ENCODE measurements around the gene PTPRM. TPM values are rescaled to one million over a fixed set of nuclear protein-coding genes. Genes with fewer than 3 reads are reported as not detected.

Gene PTPRM
- total RNA-seq, 1 donor from 2014 or later = 13.9 TPM

DNA sequence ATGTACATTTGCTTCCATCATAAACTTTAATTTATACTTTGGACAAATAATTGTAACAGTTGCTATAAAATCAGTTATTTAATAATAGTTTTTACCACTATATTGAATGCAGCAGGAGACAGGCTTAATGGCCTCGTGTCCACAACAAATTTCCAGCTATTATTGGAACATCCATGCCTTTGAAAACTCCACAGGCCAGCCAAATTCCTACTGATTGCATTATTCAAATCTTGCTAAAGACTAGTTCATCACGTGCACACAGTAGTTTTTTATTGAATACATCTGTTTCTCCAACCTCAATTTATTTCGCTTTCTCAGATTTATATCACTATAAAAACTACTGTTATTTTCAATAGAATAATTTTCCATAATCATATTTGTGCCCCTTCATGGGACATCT lies 18.4 kb upstream of the PTPRM start:
- Histone ChIP-seq H3K4me1 (no peaks in the 10 kb centered on the region), H2AFZ (replicated peaks) (no peak overlapping the region), H3K27ac (no peak overlapping the region), H4K20me1 (ENCODE audit: low read depth) (no peaks in the 10 kb centered on the region), H3K4me3 (no peak overlapping the region), H3K9ac (no peak overlapping the region), H3F3A (ENCODE audit: low read depth) (no peaks in the 10 kb centered on the region), H3K9me3 (ENCODE audit: low read depth) (no peaks in the 10 kb centered on the region), H3K36me3 (no peaks in the 10 kb centered on the region), H3K4me2 (no peak overlapping the region), H3K79me2 (ENCODE audit: low read depth) (no peaks in the 10 kb centered on the region), H3K27me3 (no peaks in the 10 kb centered on the region)
- H3K4me1 Mint-ChIP-seq = no peaks in the 10 kb centered on the region
- H3K27me3 Mint-ChIP-seq (ENCODE audit: insufficient read depth, low read depth) = no peaks in the 10 kb centered on the region
- H3K9me3 Mint-ChIP-seq = peaks cover 2% of the 10 kb centered on the region
- no peak for TF ChIP-seq EZH2 (IDR thresholded peaks at IDR 0.05)
- no peak for TF ChIP-seq EZH2phosphoT487 (IDR thresholded peaks at IDR 0.05)
- TF ChIP-seq, protein P1, sequence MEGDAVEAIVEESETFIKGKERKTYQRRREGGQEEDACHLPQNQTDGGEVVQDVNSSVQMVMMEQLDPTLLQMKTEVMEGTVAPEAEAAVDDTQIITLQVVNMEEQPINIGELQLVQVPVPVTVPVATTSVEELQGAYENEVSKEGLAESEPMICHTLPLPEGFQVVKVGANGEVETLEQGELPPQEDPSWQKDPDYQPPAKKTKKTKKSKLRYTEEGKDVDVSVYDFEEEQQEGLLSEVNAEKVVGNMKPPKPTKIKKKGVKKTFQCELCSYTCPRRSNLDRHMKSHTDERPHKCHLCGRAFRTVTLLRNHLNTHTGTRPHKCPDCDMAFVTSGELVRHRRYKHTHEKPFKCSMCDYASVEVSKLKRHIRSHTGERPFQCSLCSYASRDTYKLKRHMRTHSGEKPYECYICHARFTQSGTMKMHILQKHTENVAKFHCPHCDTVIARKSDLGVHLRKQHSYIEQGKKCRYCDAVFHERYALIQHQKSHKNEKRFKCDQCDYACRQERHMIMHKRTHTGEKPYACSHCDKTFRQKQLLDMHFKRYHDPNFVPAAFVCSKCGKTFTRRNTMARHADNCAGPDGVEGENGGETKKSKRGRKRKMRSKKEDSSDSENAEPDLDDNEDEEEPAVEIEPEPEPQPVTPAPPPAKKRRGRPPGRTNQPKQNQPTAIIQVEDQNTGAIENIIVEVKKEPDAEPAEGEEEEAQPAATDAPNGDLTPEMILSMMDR (IDR thresholded peaks at IDR 0.05) = no peak
- no peak overlapping the region for H3K27ac Mint-ChIP-seq
- no peaks in the 10 kb centered on the region for H3K36me3 Mint-ChIP-seq
- no peak for DNase-seq (ENCODE audit: low spot score)
- no peak overlapping the region for H3K4me3 Mint-ChIP-seq

DNA sequence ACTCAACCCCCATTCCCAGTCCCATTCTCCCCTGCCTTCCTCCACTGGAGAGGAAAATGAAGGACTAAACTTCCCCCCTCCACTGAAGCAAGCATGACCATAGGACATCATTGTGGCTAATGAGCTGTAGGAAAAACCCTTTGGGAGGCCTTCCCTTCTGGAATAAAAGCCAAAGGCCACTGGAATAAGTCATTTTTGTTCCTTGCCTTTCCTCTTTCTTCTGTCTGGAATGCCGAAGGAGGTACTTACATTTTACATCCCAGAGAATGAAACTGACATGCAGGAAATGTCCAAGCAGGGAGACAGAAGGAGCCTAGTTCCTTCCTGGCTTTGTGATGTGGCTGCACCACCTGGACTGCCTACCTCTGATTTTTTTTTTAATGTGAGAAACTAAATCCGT lies 9.1 kb upstream of the PTPRM start:
- Histone ChIP-seq H3K9me3 (ENCODE audit: low read depth) (no peaks in the 10 kb centered on the region), H3K27ac (peak overlapping the region; percentile 53), H4K20me1 (ENCODE audit: low read depth) (no peaks in the 10 kb centered on the region), H3K4me1 (peaks cover 25% of the 10 kb centered on the region), H2AFZ (replicated peaks) (no peak overlapping the region), H3K4me2 (no peak overlapping the region), H3F3A (ENCODE audit: low read depth) (peaks cover 3% of the 10 kb centered on the region), H3K79me2 (ENCODE audit: low read depth) (no peaks in the 10 kb centered on the region), H3K27me3 (no peaks in the 10 kb centered on the region), H3K4me3 (no peak overlapping the region), H3K9ac (no peak overlapping the region), H3K36me3 (no peaks in the 10 kb centered on the region)
- no peak overlapping the region for H3K4me3 Mint-ChIP-seq
- H3K27me3 Mint-ChIP-seq (ENCODE audit: insufficient read depth, low read depth) = peaks cover 6% of the 10 kb centered on the region
- DNase-seq (ENCODE audit: low spot score) = no peak
- H3K9me3 Mint-ChIP-seq = peaks cover 5% of the 10 kb centered on the region
- TF ChIP-seq, protein P1 (IDR thresholded peaks at IDR 0.05) = no peak
- no peak for TF ChIP-seq EZH2 (IDR thresholded peaks at IDR 0.05)
- TF ChIP-seq EZH2phosphoT487 (IDR thresholded peaks at IDR 0.05) = no peak
- no peak overlapping the region for H3K27ac Mint-ChIP-seq
- peaks cover 17% of the 10 kb centered on the region for H3K4me1 Mint-ChIP-seq
- H3K36me3 Mint-ChIP-seq = no peaks in the 10 kb centered on the region

GRCh38 chr18:7558769-7559168 lies 8.3 kb upstream of the PTPRM start:
- no peaks in the 10 kb centered on the region for H3K36me3 ChIP-seq
- H4K20me1 ChIP-seq (ENCODE audit: low read depth) = no peaks in the 10 kb centered on the region
- TF ChIP-seq EZH2phosphoT487 (IDR thresholded peaks at IDR 0.05) (no peak), EZH2 (IDR thresholded peaks at IDR 0.05) (no peak)
- TF ChIP-seq, protein P1 (IDR thresholded peaks at IDR 0.05) = no peak
- no peak for DNase-seq (ENCODE audit: low spot score)
- H3K4me3 ChIP-seq = no peak overlapping the region
- H3K4me2 ChIP-seq = no peak overlapping the region
- peaks cover 6% of the 10 kb centered on the region for H3K27me3 Mint-ChIP-seq (ENCODE audit: insufficient read depth, low read depth)
- H3K27ac ChIP-seq = no peak overlapping the region
- no peak overlapping the region for H2AFZ ChIP-seq (replicated peaks)
- no peaks in the 10 kb centered on the region for H3K79me2 ChIP-seq (ENCODE audit: low read depth)
- H3K4me1 Mint-ChIP-seq = peaks cover 17% of the 10 kb centered on the region
- H3K4me3 Mint-ChIP-seq = no peak overlapping the region
- no peak overlapping the region for H3K27ac Mint-ChIP-seq
- H3K27me3 ChIP-seq = no peaks in the 10 kb centered on the region
- H3K9ac ChIP-seq = no peak overlapping the region
- H3F3A ChIP-seq (ENCODE audit: low read depth) = peaks cover 3% of the 10 kb centered on the region
- H3K4me1 ChIP-seq = peaks cover 25% of the 10 kb centered on the region
- no peaks in the 10 kb centered on the region for H3K36me3 Mint-ChIP-seq
- H3K9me3 Mint-ChIP-seq = peaks cover 3% of the 10 kb centered on the region
- no peaks in the 10 kb centered on the region for H3K9me3 ChIP-seq (ENCODE audit: low read depth)

Data from neural progenitor cell (in vitro differentiated cells).